ENCODE measurements around the gene ELP2.
"Not testable (repeated sequence)": the region's sequence is repeated elsewhere in the genome, so short reads cannot be mapped to it uniquely, and the experiment has no call there.

Gene ELP2

GRCh38 chr18:36187193-36187825 is 57.6 kb downstream of the ELP2 start, which contains the start of gene MOCOS:
Gene MOCOS (plus strand): TSS chr18:36187497. CDS start chr18:36187540, 43 bp downstream.
- no peak for DNase-seq (ENCODE audit: low read depth in 1 of 2, low spot score in 1 of 2)

- no peak for DNase-seq (ENCODE audit: low read depth in 1 of 2, low spot score in 1 of 2)
Measured at GRCh38 chr18:36187826-36188721, 58.4 kb downstream of the ELP2 start.

GRCh38 chr18:36188916-36189315 is 59.2 kb downstream of the ELP2 start:
- DNase-seq (ENCODE audit: low read depth in 1 of 2, low spot score in 1 of 2): no peak

GRCh38 chr18:36189486-36189885 is 59.8 kb downstream of the ELP2 start:
- DNase-seq (ENCODE audit: low read depth in 1 of 2, low spot score in 1 of 2): no peak

GRCh38 chr18:36191286-36191685 is 61.6 kb downstream of the ELP2 start:
- no peak for DNase-seq (ENCODE audit: low read depth in 1 of 2, low spot score in 1 of 2)

GRCh38 chr18:36191711-36192110 is 62.0 kb downstream of the ELP2 start:
- DNase-seq (ENCODE audit: low read depth in 1 of 2, low spot score in 1 of 2): no peak

- DNase-seq (ENCODE audit: low read depth in 1 of 2, low spot score in 1 of 2): no peak
Measured at GRCh38 chr18:36194600-36195315, 65.1 kb downstream of the ELP2 start.

- no peak for DNase-seq (ENCODE audit: low read depth in 1 of 2, low spot score in 1 of 2)
Measured at GRCh38 chr18:36195427-36196122, 65.9 kb downstream of the ELP2 start.

GRCh38 chr18:36196238-36196995 is 66.7 kb downstream of the ELP2 start:
- no peak for DNase-seq (ENCODE audit: low read depth in 1 of 2, low spot score in 1 of 2)

- DNase-seq (ENCODE audit: low read depth in 1 of 2, low spot score in 1 of 2): no peak
Measured at GRCh38 chr18:36197511-36198166, 67.9 kb downstream of the ELP2 start.

GRCh38 chr18:36199691-36200295 is 70.1 kb downstream of the ELP2 start:
- no peak for DNase-seq (ENCODE audit: low read depth in 1 of 2, low spot score in 1 of 2)

- DNase-seq (ENCODE audit: low read depth in 1 of 2, low spot score in 1 of 2): no peak
Measured at GRCh38 chr18:36200354-36200771, 70.7 kb downstream of the ELP2 start.

GRCh38 chr18:36201765-36202164 is 72.1 kb downstream of the ELP2 start:
- no peak for DNase-seq (ENCODE audit: low read depth in 1 of 2, low spot score in 1 of 2)

- DNase-seq (ENCODE audit: low read depth in 1 of 2, low spot score in 1 of 2): no peak
Measured at GRCh38 chr18:36203360-36203895, 73.7 kb downstream of the ELP2 start.

- no peak for DNase-seq (ENCODE audit: low read depth in 1 of 2, low spot score in 1 of 2)
Measured at GRCh38 chr18:36205166-36205565, 75.5 kb downstream of the ELP2 start.

GRCh38 chr18:36207303-36207702 is 77.6 kb downstream of the ELP2 start:
- no peak for DNase-seq (ENCODE audit: low read depth in 1 of 2, low spot score in 1 of 2)

GRCh38 chr18:36207969-36208368 is 78.3 kb downstream of the ELP2 start:
- DNase-seq (ENCODE audit: low read depth in 1 of 2, low spot score in 1 of 2): not testable (repeated sequence)

- DNase-seq (ENCODE audit: low read depth in 1 of 2, low spot score in 1 of 2): no peak
Measured at GRCh38 chr18:36211612-36212065, 81.9 kb downstream of the ELP2 start.

Measured in activated CD4-positive, alpha-beta T cell treated with anti-CD3 and anti-CD28 coated beads, Interleukin-2, amount 50 U/mL, for 24 hours (primary cell).